Subcutaneous abdominal adipose tissue (tissue), 5 donors: ENCODE results near the gene RGS18.
A peak's percentile ranks its signal among the peaks of the same experiment; 100 is the strongest.
"Not testable (repeated sequence)": the region's sequence is repeated elsewhere in the genome, so short reads cannot be mapped to it uniquely, and the experiment has no call there.

ENCODE experiments used
- H3K27ac ChIP-seq: one replicate; pipeline ENCODE4 v1.7.0; 2013; ENCODE audit warnings: low read depth, mild to moderate bottlenecking, inconsistent platforms, low read length, moderate library complexity
- H3K27me3 ChIP-seq, 5 donors: one replicate each; pipeline ENCODE4 v1.7.0; 2013; ENCODE audit warnings: low read length in 5 of 5, inconsistent platforms in 1 of 5; ENCODE audit not compliant: control insufficient read depth in 5 of 5, insufficient read depth in 4 of 5
- H3K36me3 ChIP-seq, 5 donors: one replicate each; pipeline ENCODE4 v1.7.0; 2013; ENCODE audit warnings: low read length in 5 of 5; ENCODE audit not compliant: control insufficient read depth in 5 of 5, insufficient read depth in 5 of 5
- H3K4me1 ChIP-seq, 5 donors: one replicate each; pipeline ENCODE4 v1.7.0; 2013; ENCODE audit warnings: low read length in 5 of 5, mild to moderate bottlenecking in 3 of 5, moderate library complexity in 1 of 5; ENCODE audit not compliant: control insufficient read depth in 5 of 5, insufficient read depth in 5 of 5
- H3K4me3 ChIP-seq, 5 donors: one replicate each; pipeline ENCODE4 v1.7.0; 2013; ENCODE audit warnings: low read length in 5 of 5, low read depth in 1 of 5
- H3K9ac ChIP-seq, 5 donors: one replicate each; pipeline ENCODE4 v1.7.0; 2013; ENCODE audit warnings: low read length in 5 of 5, mild to moderate bottlenecking in 4 of 5, moderate library complexity in 3 of 5
- H3K9me3 ChIP-seq, 5 donors: one replicate each; pipeline ENCODE4 v1.7.0; 2013; ENCODE audit warnings: low read length in 5 of 5; ENCODE audit not compliant: control insufficient read depth in 5 of 5
- donor health status: healthy.
- donor health status: healthy.
- donor health status: healthy.
- donor health status: healthy.
- donor health status: healthy.

Gene RGS18

GRCh38 chr1:192161976-192162375, 3.7 kb downstream of the RGS18 start:
- Histone ChIP-seq H3K4me3 (peak overlapping the region in 1 of 5 donors; percentile 10), H3K9ac (no peak overlapping the region), H3K27ac (no peak overlapping the region), H3K9me3 (no peaks in the 10 kb centered on the region), H3K4me1 (no peaks in the 10 kb centered on the region), H3K36me3 (no peaks in the 10 kb centered on the region), H3K27me3 (no peaks in the 10 kb centered on the region)

- H3K27ac ChIP-seq, result no peak overlapping the region
- H3K4me3 ChIP-seq, result peak overlapping the region in 1 of 5 donors; percentile 10
- H3K4me1 ChIP-seq, result no peaks in the 10 kb centered on the region
- no peak overlapping the region for H3K9ac ChIP-seq
- H3K36me3 ChIP-seq, result no peaks in the 10 kb centered on the region
- no peaks in the 10 kb centered on the region for H3K9me3 ChIP-seq
- H3K27me3 ChIP-seq, result no peaks in the 10 kb centered on the region
Measured at GRCh38 chr1:192162376-192162775, 4.1 kb downstream of the RGS18 start.

- H3K27me3 ChIP-seq, H3K4me3 ChIP-seq, H3K9me3 ChIP-seq: not testable (repeated sequence)
Measured at GRCh38 chr1:192165002-192165401, 6.7 kb downstream of the RGS18 start.

GRCh38 chr1:192167011-192167410, 8.7 kb downstream of the RGS18 start:
- H3K4me3 ChIP-seq, result no peak overlapping the region
- H3K36me3 ChIP-seq, result no peaks in the 10 kb centered on the region
- peaks cover 0 to 3% (median 0%) of the 10 kb centered on the region in 5 donors for H3K4me1 ChIP-seq
- no peaks in the 10 kb centered on the region for H3K27me3 ChIP-seq
- H3K9ac ChIP-seq, result no peak overlapping the region
- H3K9me3 ChIP-seq, result no peaks in the 10 kb centered on the region
- H3K27ac ChIP-seq, result no peak overlapping the region

More at GRCh38 chr1:192165002-192165401, 6.7 kb downstream of the RGS18 start:
- H3K9ac ChIP-seq, H3K27ac ChIP-seq, H3K36me3 ChIP-seq, H3K4me1 ChIP-seq: not testable (repeated sequence)

- no peak overlapping the region for H3K4me3 ChIP-seq
Measured at GRCh38 chr1:192167911-192168700, 9.8 kb downstream of the RGS18 start.

GRCh38 chr1:192168964-192169363, 10.7 kb downstream of the RGS18 start:
- H3K36me3 ChIP-seq, result no peaks in the 10 kb centered on the region
- no peak overlapping the region for H3K4me3 ChIP-seq
- H3K9me3 ChIP-seq, result no peaks in the 10 kb centered on the region
- no peaks in the 10 kb centered on the region for H3K27me3 ChIP-seq
- H3K9ac ChIP-seq, result no peak overlapping the region
- H3K27ac ChIP-seq, result no peak overlapping the region
- peaks cover 0 to 3% (median 0%) of the 10 kb centered on the region in 5 donors for H3K4me1 ChIP-seq

More at GRCh38 chr1:192167911-192168700, 9.8 kb downstream of the RGS18 start:
- peaks cover 0 to 3% (median 0%) of the 10 kb centered on the region in 5 donors for H3K4me1 ChIP-seq
- H3K9ac ChIP-seq, result no peak overlapping the region
- H3K27me3 ChIP-seq, result no peaks in the 10 kb centered on the region
- H3K36me3 ChIP-seq, result no peaks in the 10 kb centered on the region
- H3K27ac ChIP-seq, result no peak overlapping the region
- no peaks in the 10 kb centered on the region for H3K9me3 ChIP-seq

GRCh38 chr1:192170196-192170984, 12.1 kb downstream of the RGS18 start:
- H3K27ac ChIP-seq, result no peak overlapping the region
- H3K27me3 ChIP-seq, result no peaks in the 10 kb centered on the region
- H3K4me1 ChIP-seq, result peaks cover 0 to 3% (median 0%) of the 10 kb centered on the region in 5 donors
- H3K9ac ChIP-seq, result no peak overlapping the region
- no peak overlapping the region for H3K4me3 ChIP-seq
- no peaks in the 10 kb centered on the region for H3K9me3 ChIP-seq
- no peaks in the 10 kb centered on the region for H3K36me3 ChIP-seq

- Histone ChIP-seq H3K4me3 (no peak overlapping the region), H3K27ac (no peak overlapping the region), H3K9ac (no peak overlapping the region), H3K27me3 (no peaks in the 10 kb centered on the region), H3K9me3 (no peaks in the 10 kb centered on the region), H3K4me1 (peaks cover 0 to 3% (median 0%) of the 10 kb centered on the region in 5 donors), H3K36me3 (no peaks in the 10 kb centered on the region)
Measured at GRCh38 chr1:192171123-192171522, 12.9 kb downstream of the RGS18 start.

- H3K4me1 ChIP-seq, result no peaks in the 10 kb centered on the region
Measured at GRCh38 chr1:192175971-192176370, 17.7 kb downstream of the RGS18 start.

GRCh38 chr1:192183788-192184187, 25.5 kb downstream of the RGS18 start:
- H3K27ac ChIP-seq, result no peak overlapping the region
- H3K36me3 ChIP-seq, result no peaks in the 10 kb centered on the region
- no peak overlapping the region for H3K4me3 ChIP-seq
- H3K27me3 ChIP-seq, result no peaks in the 10 kb centered on the region
- H3K9ac ChIP-seq, result no peak overlapping the region
- H3K9me3 ChIP-seq, result no peaks in the 10 kb centered on the region
- H3K4me1 ChIP-seq, result no peaks in the 10 kb centered on the region

More at GRCh38 chr1:192175971-192176370, 17.7 kb downstream of the RGS18 start:
- Histone ChIP-seq H3K9me3 (no peaks in the 10 kb centered on the region), H3K36me3 (no peaks in the 10 kb centered on the region), H3K4me3 (no peak overlapping the region), H3K27me3 (no peaks in the 10 kb centered on the region), H3K9ac (no peak overlapping the region), H3K27ac (no peak overlapping the region)
